ENCODE data around the gene FTO.

The FTO gene

DNA sequence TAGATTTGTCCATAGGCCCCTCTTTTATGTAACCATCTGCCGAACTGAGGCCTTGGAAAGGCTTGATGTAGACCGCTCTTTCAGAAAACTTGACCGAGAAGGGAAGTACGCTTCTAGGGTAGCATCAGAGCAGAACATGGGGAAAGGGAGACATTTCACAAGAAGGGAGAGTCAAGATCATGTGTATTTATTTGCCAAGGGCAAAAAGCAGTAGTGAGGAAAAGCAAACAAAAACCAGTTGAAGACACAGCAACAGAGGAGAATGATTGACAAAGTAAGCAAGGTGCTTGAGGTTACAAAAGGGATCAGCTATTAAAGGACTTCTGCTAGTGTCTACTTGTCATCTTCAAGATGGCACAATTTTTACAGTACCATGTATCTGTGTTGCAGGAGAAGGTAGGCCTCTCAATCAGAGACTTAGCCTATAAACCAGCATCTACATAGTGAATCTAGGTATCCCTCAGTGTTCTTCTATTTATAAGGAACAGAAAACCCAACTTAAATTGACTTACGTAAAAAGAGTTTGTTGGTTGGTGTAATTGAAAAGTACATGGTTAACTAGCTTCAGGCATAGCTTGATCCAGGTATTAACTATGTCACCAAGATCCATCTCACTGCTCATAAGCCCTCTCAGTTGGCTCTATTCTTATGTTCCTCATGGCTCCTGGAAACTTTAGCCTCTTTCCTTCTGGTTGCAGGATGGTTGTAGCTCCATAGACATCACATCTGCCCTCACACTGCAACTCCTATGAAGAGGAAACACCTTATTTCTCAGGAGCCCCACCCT, 294.3 kb downstream of the FTO start:
- no peak for DNase-seq (ENCODE audit: low read depth in 2 of 3, low spot score in 1 of 3)

DNA sequence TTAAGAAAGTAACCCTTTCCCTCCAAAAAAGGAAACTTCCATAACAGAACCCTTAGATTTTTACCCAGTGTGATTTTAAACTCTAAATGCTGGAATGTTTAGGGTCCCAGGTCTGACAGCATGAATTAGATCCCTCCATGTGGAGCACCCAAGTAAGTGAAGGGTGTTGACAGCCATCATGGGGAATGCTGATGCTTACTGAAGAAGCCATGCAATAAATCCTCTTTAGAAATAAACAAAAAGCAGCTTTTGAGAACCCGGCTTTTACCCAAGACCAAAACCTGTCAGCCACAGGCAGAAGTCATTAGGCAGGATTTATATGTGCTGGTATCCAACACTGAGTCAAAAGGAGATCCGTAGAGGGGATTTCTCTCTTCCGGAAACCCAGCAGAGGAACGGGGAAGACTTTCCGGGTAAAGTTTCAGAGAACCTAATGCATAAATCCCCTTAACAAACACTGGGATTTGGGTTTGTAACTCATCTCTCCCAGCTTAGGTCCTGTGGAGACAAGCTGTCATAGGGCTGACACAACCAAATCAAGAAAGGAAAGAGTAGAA, 295.1 kb downstream of the FTO start:
- no peak for DNase-seq (ENCODE audit: low read depth in 2 of 3, low spot score in 1 of 3)

DNA sequence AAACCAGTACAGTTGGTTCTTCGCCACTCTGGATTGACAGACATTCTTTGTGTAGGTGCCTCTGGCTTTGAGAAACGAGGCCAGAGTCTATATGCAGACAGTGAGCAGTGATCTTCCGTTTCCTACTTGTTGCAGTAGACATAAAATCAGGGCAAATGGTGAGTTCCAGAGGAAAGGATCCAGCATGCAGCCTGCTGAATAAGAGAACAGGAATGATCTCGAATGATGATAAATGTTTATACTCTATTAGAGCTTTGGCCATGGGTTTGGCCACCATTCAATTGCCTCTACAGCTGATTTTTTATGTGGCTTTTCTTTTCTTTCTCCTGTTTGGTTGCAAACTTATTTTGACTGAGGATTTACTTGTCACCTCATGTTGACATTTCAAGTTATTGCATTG, 295.9 kb downstream of the FTO start:
- no peak for DNase-seq (ENCODE audit: low read depth in 2 of 3, low spot score in 1 of 3)

DNA sequence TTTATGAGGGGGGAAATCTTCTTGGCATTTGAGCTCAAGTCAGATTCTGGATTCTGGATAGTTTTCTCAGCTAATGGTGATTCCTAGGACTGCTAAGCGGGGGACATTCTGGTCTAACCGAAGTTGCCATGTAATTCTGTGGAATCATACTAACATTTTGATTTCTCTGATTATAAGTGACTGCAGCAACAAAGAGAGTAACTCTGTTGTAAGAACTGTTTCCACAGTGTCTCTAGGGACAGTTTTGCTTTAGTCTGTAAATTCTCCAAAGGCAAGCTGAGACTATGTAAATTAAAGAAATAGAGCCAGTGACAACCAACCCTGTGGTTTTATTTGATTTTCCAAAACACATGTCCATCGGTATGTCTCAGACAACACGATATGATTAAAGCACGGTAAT, 296.4 kb downstream of the FTO start:
- DNase-seq (ENCODE audit: low read depth in 2 of 3, low spot score in 1 of 3): no peak

DNA sequence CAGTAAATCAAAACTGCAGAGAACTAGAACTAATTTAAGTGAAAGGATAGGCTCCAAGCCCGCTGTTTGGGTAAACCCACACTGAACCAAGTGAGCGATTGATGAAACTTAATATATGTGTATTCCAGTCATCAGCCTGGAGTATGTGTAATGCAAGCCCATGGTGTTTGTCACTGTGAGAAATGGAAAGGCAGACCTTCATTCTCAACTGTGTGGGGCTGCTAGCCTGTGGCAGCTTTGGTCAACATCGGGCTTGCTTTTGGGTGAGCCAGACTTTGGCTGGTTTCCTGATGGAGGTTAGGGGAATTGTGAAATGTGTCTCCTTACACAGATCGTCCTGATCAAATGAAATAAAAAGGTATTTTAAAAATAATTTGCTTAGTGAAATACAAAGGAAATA, 302.7 kb downstream of the FTO start:
- DNase-seq (ENCODE audit: low read depth in 2 of 3, low spot score in 1 of 3): no peak

DNA sequence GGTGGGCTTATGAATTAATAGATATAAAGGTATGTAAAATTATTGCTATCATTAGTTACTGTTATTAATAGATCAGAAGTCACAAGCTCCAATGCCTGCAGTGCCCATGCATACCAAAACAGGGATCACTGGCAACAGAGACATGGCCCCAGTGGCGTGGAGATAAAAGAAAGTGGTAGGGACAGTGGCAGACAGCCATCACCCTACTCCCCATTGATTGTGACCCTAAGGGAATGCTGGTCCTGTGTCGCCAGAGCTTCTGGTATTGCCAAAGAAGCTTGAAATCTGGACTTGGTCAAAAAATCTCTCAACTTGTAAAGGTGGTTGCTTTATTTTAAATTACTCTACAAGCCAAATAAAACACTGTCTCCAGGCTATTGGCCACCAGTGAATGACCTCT, 303.5 kb downstream of the FTO start:
- DNase-seq (ENCODE audit: low read depth in 2 of 3, low spot score in 1 of 3): no peak

DNA sequence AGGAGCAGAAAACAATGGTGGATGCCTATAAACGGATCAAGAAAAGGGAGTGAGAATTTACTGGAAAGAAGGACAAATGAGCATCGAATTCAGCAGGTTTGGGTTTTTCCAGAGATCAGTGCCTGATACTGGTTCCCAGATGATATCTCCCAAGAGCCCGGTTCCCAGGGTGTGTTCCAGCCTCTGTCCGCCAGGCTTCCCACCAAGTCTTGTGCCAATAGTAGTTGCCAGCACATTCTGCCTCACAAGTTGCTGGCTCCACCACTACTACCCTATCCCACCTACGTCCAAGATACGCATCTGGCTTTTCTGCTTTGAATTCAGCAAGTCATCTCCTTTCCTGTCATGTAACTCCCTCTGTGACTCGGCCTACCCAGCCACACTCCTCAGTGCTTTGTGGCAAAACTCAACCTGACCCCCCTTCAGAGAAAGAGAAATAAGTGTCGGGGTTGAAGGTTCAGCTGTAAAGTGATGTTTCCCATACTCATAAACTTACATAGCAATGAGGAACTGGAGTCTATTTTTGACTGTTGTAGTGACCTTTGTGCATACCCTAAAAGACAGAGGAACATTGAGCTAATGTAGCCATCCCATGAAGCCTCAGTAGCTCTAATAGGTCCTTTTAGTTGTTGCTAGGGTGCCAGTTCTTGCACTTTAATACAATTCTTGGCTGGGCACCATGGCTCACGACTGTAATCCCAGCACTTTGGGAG, 305.7 kb downstream of the FTO start:
- no peak for DNase-seq (ENCODE audit: low read depth in 2 of 3, low spot score in 1 of 3)

DNA sequence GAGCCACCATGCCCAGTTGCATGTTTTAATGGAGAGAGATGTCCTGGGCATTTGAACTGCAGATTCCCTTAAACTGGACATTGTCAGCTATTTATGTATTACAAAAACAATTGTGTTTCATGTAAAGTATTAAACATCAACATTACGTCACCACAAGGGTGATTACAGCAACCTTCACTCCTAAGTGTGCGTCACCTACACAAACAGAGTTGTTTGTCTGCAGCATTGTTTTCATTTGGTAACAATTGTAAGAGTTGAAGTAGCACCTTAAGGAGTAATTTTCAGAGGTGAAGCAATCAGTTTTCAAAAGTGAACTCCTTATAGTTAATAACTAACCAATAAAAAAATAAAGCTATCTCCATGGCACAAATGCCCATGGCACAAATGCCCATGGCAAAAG, 311.2 kb downstream of the FTO start:
- DNase-seq (ENCODE audit: low read depth in 2 of 3, low spot score in 1 of 3): no peak

DNA sequence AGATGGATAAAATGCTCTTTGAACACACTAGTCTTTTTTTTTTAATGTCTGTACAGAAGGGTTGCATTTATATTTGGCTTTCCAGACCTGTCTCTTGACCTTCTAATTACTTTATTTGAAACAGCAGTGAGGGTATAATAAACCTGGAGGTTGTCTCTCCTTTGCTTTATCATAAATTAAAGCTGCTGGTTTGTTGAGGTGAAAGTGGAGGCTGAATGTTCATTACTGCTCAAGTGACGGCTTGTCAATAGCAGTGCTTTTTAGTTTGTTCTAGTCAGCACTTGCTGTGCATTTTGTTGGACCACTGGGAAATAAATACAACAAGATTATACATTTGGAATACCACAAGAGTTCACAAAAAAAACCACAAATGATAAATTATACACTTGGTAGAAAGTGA, 318.4 kb downstream of the FTO start:
- no peak for DNase-seq (ENCODE audit: low read depth in 2 of 3, low spot score in 1 of 3)

DNA sequence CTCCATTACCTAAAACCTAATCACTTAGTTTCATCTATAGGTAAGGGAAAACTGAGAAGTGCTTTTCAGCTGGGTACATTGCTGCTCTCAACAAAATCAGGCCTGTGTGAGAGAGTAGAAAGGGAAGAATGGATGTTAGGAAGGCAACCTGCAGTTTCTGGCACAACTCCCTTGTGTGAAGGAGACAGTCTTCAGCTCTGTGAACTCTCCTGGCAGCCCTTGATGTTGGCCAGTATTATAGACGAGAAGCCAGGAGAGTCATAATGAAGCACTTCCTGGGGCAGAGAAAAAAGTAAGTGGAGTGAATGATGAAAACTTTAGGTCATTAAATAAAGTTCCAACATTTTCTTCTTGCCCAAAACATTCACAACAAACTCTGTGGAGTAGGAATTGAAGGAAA, 322.5 kb downstream of the FTO start:
- DNase-seq (ENCODE audit: low read depth in 2 of 3, low spot score in 1 of 3): no peak

DNA sequence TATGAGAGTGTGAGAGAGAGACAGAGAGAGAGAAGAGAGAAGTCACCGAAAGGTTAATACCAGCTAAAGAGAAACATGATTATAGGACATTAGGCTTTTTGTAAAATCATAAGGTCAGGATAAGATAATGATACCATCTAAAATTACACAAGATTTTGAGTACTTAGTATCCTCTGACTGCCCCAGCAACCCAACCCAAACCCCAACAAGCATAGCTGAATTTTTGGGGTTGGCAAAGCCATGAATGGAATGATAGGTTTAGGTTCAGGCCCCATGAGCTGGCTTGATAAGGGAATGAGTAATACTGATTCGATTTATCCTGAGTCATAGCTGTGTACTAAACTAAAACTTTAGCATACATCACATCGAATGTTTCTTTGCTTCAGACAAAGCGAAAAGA, 323.1 kb downstream of the FTO start:
- no peak for DNase-seq (ENCODE audit: low read depth in 2 of 3, low spot score in 1 of 3)

DNA sequence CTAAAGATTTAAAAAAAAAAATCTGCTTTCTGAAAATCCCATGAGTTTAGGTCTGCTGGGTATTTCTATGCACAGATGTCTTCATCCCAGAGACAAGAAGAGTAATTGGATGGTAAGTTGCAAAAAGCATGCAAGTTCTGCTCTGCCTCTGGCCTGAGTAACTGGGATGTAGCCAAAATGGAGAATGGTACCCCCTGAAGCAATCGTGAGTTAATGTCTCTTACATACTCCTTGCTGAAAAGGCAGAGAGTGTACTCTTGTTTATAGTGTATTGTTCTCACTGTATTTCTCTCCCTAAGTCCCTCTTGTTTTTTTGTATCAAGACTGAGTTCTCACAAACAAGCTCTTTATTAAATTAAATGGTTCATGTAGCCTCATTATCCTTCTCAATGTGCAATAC, 323.6 kb downstream of the FTO start:
- DNase-seq (ENCODE audit: low read depth in 2 of 3, low spot score in 1 of 3): no peak

DNA sequence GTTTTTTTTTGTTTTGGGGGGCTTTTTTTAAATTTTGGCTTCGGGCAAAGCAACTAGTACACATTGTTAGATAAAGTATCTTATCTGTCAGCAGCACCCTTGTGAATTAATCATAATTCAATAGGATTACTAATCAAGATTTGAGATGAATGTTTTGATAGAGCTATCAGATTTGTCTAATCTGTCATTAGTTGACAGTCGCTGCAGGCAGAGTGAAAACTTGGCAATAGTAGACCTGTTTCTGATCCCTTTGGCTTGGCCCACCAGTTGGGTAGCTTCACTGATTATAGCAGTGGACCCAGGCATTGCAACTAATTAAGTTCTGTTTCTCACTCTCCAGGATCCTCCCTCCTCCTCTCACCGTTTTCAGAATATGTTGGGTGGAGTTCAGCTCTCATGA, 324.0 kb downstream of the FTO start:
- DNase-seq (ENCODE audit: low read depth in 2 of 3, low spot score in 1 of 3): no peak

DNA sequence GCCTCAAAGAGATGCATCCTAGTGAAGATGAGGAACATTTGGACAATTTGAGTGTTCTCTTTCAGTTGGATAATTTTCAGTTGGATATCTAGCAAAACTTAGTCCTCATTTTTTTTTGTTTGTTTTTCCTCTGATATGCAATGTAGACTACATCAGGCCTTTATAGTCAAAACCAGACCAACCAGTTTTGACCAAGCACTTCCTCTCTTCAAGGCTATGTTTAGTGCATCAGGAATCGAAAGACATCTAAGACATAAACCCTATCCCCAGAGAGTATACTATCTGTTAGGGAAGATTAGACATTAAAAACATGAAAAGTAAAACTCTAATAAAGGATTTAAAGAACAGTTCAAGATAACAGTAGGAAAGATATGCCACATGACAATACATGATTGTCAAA, 326.5 kb downstream of the FTO start:
- no peak for DNase-seq (ENCODE audit: low read depth in 2 of 3, low spot score in 1 of 3)

DNA sequence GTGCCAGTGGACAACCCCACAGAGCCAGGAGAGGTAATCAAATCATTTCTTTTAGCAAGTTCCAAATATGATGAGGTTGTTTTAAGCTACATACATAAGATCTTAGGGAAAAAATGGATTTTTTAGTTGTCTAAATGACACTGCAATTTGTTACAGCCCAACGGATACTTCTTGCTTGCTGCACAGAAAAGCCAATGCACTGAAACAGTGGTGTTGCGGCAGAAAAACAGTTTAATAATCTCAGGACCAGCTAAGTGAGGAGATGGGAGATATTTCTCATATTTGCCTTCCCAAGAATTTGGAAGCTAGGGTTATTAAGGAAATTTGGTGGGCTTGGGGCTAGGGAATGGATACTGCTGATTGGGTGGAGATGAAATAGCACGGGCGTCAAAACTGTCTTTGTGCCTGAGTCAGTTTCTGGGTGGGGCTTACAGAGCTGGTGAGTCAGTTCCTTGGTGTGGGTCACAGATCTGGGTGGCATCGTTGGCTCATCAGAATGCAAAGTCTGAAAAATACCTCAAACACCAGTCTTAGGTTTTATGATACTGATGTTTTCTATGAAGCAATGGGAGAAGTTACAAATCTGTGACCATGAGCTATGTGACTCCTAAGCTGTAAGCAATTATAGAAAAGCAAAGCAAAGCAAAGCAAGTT, 327.3 kb downstream of the FTO start:
- DNase-seq (ENCODE audit: low read depth in 2 of 3, low spot score in 1 of 3): no peak

DNA sequence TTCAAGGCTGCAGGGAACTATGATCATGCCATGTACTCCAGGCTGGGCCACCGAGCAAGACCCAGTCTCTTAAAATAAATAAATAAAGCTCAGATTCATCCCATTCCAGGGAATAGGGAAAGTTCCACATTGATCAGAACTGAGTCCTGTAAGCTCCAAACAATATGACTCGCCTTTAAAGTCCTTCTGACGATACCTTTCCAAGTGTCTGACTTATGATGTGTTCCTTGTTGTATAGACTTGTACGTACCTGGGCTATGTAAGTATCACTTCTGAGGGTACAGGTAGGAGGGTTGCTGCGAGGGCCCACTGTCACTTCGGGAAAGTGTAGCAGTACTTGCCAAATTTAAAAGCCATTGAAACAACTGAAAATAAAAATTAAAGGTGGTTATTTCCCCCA, 329.8 kb downstream of the FTO start:
- DNase-seq (ENCODE audit: low read depth in 2 of 3, low spot score in 1 of 3): no peak

DNA sequence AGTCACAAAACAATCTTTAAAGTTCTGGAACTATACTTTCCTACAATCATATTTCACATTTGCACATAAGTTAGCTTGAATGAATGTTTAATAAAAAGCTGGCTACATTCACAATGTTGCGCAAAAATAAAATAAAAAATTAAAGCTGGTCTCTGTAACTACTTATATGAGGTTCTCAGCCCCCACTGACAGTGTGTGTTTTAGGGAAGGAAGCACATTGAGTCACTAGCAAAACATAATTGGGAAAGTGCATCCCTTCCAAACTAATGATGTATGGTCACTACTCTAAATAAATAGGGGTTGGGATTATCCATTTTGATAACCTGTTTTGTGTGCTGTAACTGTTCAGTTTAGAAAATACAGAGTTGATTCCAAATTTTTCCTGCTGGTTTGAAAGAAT, 330.7 kb downstream of the FTO start:
- DNase-seq (ENCODE audit: low read depth in 2 of 3, low spot score in 1 of 3): no peak

DNA sequence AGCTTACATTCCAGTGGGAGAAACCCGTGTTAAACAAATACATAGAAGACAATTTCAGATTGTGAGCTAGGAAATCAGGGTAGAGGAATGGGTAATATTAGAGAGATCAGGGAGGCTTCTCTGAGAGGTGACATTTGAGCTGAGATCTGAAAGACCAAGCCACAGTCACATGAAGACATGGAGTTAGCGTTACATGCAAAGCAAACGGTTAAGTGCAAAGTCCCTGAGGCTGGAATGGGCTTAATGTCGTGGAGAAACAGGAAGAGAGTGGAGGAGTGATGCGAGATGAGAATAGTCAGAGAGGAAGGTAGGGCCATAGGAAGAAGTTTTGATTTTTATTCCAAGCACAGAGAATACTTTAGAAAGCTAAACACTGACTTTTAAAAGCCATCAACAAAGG, 336.5 kb downstream of the FTO start:
- no peak for DNase-seq (ENCODE audit: low read depth in 2 of 3, low spot score in 1 of 3)

DNA sequence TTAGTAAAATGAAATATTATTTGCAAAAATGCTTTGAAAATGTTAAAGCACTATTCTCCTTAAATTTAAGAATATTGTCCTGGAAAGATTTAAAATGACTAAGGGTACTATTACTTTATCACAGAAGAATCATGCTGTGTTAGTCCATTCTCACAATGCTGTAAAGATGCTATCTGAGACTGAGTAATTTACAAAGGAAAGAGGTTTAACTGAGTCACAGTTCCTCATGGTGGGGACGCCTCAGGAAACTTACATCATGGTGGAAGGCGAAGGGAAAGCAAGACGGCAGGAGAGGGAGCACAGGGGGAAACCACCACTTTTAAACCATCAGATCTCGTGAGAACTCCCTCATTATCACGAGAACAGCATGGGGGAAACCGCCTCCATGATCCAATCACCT, 337.0 kb downstream of the FTO start:
- DNase-seq (ENCODE audit: low read depth in 2 of 3, low spot score in 1 of 3): no peak

DNA sequence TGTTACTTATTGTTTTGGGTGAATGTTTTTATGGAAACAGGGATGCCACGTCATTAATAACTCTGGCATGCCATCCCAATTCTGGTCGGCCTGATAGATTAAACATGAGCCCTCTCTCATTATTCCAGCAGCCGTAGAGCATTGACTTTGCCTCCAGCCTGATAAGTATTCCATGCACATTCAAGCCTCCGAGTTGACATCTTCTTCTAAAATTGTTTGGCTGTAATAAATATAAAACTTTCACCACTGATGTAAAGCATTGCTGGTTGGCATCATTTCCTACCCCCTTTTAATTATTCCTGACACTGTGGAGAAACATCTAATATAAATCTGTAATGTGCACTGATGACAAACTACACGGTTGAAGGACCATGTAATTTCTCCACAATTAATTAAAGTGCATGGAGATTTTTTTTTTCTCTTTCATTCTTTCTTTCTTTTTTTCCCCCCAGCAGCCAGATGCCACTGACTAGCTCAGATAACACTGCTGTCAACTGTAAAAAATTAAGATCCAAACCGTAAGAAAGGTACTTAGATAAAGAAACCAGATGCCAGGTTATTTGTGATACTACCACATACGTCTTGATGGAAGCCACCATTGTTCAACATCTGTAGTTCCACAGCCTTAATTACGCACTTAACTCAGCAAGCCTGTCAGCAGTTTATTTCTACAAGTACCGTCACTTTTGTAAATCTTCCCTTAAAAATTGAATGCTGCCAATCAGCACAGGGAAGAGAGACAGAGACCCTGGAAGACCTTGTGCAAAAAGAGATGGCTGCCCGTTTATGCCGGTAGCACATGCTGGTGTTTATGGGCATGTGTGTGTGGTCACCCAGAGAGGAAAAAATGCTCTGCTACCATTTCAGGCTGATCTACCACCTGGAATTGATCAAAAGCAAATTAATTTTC, 344.9 kb downstream of the FTO start:
- no peak for DNase-seq (ENCODE audit: low read depth in 2 of 3, low spot score in 1 of 3)
